Measurements from ENCODE around the gene STARD13. TPM values are rescaled to one million over a fixed set of nuclear protein-coding genes. Genes with fewer than 3 reads are reported as not detected.

STARD13 gene
- polyA plus RNA-seq, 1 donor (not counting 4 experiments of a cell fraction or from before 2014, with no cell fraction given), result 11.9 TPM

GRCh38 chr13:33112766-33113165 lies 172.8 kb downstream of the STARD13 start:
- no peaks in the 10 kb centered on the region for H3K4me1 ChIP-seq (ENCODE audit: control insufficient read depth, extremely low read depth, insufficient read depth, low read length)
- no peaks in the 10 kb centered on the region for H3K27me3 ChIP-seq (ENCODE audit: control insufficient read depth, extremely low read depth, insufficient read depth, low read length)
- no peaks in the 10 kb centered on the region for H3K79me2 ChIP-seq (ENCODE audit: control insufficient read depth, insufficient read depth, low read length)
- DNase-seq (ENCODE audit: low read depth, low spot score), result no peak
- H3K9me3 ChIP-seq (ENCODE audit: control insufficient read depth, low read depth, low read length), result no peaks in the 10 kb centered on the region
- no peak overlapping the region for H3K27ac ChIP-seq (ENCODE audit: control insufficient read depth, insufficient read depth, low read length)
- H3K9me1 ChIP-seq (ENCODE audit: control insufficient read depth, extremely low read depth, insufficient read depth, low read length), result no peaks in the 10 kb centered on the region
- no peak overlapping the region for H3K4me3 ChIP-seq (ENCODE audit: control insufficient read depth in 2 of 3, extremely low read depth in 1 of 3, insufficient read depth in 2 of 3, low read depth in 1 of 3, low read length in 3 of 3)
- TF ChIP-seq EZH2 (IDR thresholded peaks at IDR 0.05; ENCODE audit: low read length), result no peak
- TF ChIP-seq, protein P1, sequence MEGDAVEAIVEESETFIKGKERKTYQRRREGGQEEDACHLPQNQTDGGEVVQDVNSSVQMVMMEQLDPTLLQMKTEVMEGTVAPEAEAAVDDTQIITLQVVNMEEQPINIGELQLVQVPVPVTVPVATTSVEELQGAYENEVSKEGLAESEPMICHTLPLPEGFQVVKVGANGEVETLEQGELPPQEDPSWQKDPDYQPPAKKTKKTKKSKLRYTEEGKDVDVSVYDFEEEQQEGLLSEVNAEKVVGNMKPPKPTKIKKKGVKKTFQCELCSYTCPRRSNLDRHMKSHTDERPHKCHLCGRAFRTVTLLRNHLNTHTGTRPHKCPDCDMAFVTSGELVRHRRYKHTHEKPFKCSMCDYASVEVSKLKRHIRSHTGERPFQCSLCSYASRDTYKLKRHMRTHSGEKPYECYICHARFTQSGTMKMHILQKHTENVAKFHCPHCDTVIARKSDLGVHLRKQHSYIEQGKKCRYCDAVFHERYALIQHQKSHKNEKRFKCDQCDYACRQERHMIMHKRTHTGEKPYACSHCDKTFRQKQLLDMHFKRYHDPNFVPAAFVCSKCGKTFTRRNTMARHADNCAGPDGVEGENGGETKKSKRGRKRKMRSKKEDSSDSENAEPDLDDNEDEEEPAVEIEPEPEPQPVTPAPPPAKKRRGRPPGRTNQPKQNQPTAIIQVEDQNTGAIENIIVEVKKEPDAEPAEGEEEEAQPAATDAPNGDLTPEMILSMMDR (optimal IDR thresholded peaks at IDR 0.05 in 1 of 3, IDR thresholded peaks at IDR 0.05 in 1 of 3, conservative IDR thresholded peaks at IDR 0.05 in 1 of 3; ENCODE audit: extremely low read depth in 1 of 3, insufficient read depth in 2 of 3, low read length in 3 of 3), result no peak
- H4K20me1 ChIP-seq (ENCODE audit: control insufficient read depth, extremely low read depth, insufficient read depth, low read length), result no peaks in the 10 kb centered on the region
- H3K36me3 ChIP-seq (ENCODE audit: control insufficient read depth in 2 of 2, extremely low read depth in 1 of 2, insufficient read depth in 2 of 2, low read length in 2 of 2), result peaks cover 35 to 40% of the 10 kb centered on the region in 2 experiments
- H3K9ac ChIP-seq (ENCODE audit: control insufficient read depth, extremely low read depth, insufficient read depth, low read length), result no peak overlapping the region
- no peak overlapping the region for H2AFZ ChIP-seq (ENCODE audit: control insufficient read depth, low read length)
- no peak for FAIRE-seq
- H3K4me2 ChIP-seq (ENCODE audit: control insufficient read depth, extremely low read depth, insufficient read depth, low read depth, low read length), result no peak overlapping the region
- dilution Hi-C loops (cut with MboI; ENCODE audit: extremely low pct_ligation_motif_present, low sequenced_read_pairs), result no loop called here

GRCh38 chr13:33111414-33112110 lies 174.0 kb downstream of the STARD13 start:
- TF ChIP-seq, protein P1 (optimal IDR thresholded peaks at IDR 0.05 in 1 of 3, IDR thresholded peaks at IDR 0.05 in 1 of 3, conservative IDR thresholded peaks at IDR 0.05 in 1 of 3; ENCODE audit: extremely low read depth in 1 of 3, insufficient read depth in 2 of 3, low read length in 3 of 3), result no peak
- no peak for TF ChIP-seq EZH2 (IDR thresholded peaks at IDR 0.05; ENCODE audit: low read length)
- Histone ChIP-seq H4K20me1 (ENCODE audit: control insufficient read depth, extremely low read depth, insufficient read depth, low read length) (no peaks in the 10 kb centered on the region), H3K4me2 (ENCODE audit: control insufficient read depth, extremely low read depth, insufficient read depth, low read depth, low read length) (no peak overlapping the region), H3K4me1 (ENCODE audit: control insufficient read depth, extremely low read depth, insufficient read depth, low read length) (no peaks in the 10 kb centered on the region), H3K9me3 (ENCODE audit: control insufficient read depth, low read depth, low read length) (no peaks in the 10 kb centered on the region), H3K9me1 (ENCODE audit: control insufficient read depth, extremely low read depth, insufficient read depth, low read length) (no peaks in the 10 kb centered on the region), H3K27me3 (ENCODE audit: control insufficient read depth, extremely low read depth, insufficient read depth, low read length) (no peaks in the 10 kb centered on the region), H3K9ac (ENCODE audit: control insufficient read depth, extremely low read depth, insufficient read depth, low read length) (no peak overlapping the region), H3K79me2 (ENCODE audit: control insufficient read depth, insufficient read depth, low read length) (no peaks in the 10 kb centered on the region), H2AFZ (ENCODE audit: control insufficient read depth, low read length) (no peak overlapping the region), H3K36me3 (ENCODE audit: control insufficient read depth in 2 of 2, extremely low read depth in 1 of 2, insufficient read depth in 2 of 2, low read length in 2 of 2) (peaks cover 38 to 45% of the 10 kb centered on the region in 2 experiments), H3K4me3 (ENCODE audit: control insufficient read depth in 2 of 3, extremely low read depth in 1 of 3, insufficient read depth in 2 of 3, low read depth in 1 of 3, low read length in 3 of 3) (no peak overlapping the region), H3K27ac (ENCODE audit: control insufficient read depth, insufficient read depth, low read length) (no peak overlapping the region)
- DNase-seq (ENCODE audit: low read depth, low spot score), result no peak
- FAIRE-seq, result no peak
- dilution Hi-C loops (cut with MboI; ENCODE audit: extremely low pct_ligation_motif_present, low sequenced_read_pairs), result no loop called here
